SKM-1 (cell line): ENCODE measurements around the gene MIER3.

Source experiments
- DNase-seq: peaks from one replicate; lab custom pipeline; 2025; ENCODE audit not compliant: unreplicated experiment; lab: John Stamatoyannopoulos, UW

The MIER3 gene

GRCh38 chr5:56961746-56962145, 9.8 kb upstream of the MIER3 start:
- DNase-seq, result no peak

GRCh38 chr5:56959326-56959725, 7.4 kb upstream of the MIER3 start:
- DNase-seq, result no peak

- no peak for DNase-seq
Measured at GRCh38 chr5:56958595-56958994, 6.7 kb upstream of the MIER3 start.

- DNase-seq, result no peak
Measured at GRCh38 chr5:56954262-56954661, 2.3 kb upstream of the MIER3 start.

GRCh38 chr5:56951126-56951945, 587 bp downstream of the MIER3 start:
- no peak for DNase-seq

GRCh38 chr5:56950626-56951125, 1.2 kb downstream of the MIER3 start:
- no peak for DNase-seq

DNA sequence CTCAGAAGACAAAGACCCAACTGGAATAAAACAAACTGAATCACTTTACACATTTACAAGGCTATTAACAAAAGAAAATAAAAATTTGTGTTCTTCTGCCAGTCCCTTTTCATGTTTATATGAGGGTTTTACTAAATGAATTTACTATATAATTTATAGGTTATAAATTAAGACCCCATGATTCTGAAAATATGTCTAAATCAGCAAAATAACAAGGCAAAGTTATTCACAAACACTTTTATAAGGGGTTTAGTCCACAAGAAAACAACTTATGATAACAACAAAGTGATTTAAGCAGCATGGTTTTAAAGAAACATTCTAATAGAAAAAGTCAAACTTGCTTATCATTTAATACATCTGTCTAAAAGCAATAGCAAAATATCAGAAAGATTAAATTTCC, 4.9 kb downstream of the MIER3 start:
- DNase-seq, result no peak

- no peak for DNase-seq
Measured at GRCh38 chr5:56941981-56942380, 9.9 kb downstream of the MIER3 start.

GRCh38 chr5:56938858-56939257, 13.1 kb downstream of the MIER3 start:
- no peak for DNase-seq

DNA sequence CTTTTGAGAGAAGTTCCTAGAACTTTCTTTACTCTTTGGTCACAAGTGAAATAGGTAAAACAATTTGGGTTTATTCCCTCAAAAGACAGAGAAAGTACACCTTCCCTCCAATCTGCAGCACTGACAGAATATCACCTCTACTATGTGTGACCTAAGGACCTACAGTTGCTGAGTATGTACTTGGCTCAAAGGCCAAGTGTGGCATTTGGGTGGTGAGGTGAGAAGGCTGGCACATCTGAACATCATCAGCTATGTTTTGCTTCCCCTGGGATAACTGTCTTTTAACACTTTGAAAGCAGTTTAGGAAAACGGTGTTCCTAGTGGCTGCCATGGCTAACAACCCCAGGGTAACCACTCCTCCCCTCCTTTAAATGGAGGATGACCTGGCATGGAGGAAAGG, 17.6 kb downstream of the MIER3 start:
- no peak for DNase-seq

GRCh38 chr5:56922922-56923321, 29.0 kb downstream of the MIER3 start:
- no peak for DNase-seq

GRCh38 chr5:56919942-56920662, 31.8 kb downstream of the MIER3 start:
- no peak for DNase-seq

- DNase-seq, result no peak
Measured at GRCh38 chr5:56918054-56918453, 33.9 kb downstream of the MIER3 start.

DNA sequence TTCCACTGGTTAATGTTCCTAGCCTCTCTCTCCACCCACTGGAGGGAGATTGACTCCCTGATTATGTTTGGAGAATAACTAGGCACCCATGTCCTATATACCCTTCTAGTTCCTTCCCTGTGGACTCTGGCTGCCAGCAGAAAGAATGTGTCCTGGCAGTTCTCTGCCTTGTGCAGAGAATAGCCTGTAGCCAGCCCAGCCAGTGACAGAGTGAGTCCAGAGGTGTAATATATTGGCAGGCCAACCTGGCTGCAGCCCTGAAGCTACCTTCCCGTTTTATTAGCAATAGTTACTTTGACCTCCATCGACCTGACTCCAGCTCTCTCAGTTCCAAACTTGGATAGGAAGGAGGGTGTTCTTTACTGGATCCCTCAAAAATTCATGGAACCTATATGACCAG, 34.4 kb downstream of the MIER3 start:
- DNase-seq, result no peak

GRCh38 chr5:56914678-56915077, 37.2 kb downstream of the MIER3 start:
- DNase-seq, result no peak

DNA sequence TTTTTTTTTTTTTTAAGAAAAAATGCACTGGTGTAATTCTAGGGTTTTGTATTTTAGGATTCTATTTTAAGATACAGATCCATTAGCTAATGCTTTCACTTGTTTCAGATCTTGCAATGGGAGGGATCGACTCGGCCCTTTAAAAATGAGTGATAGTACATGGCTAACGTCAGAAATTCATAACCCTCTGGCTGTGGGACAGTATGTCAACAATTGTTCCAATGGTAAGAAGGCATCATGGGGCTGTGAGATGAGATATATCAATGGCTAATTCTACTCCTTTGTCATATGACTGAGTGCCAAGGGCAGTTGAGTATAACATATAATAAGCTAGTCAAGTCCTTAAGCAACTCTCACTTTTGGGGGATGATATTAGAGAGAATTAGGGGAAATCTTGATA, 38.2 kb downstream of the MIER3 start:
- no peak for DNase-seq

DNA sequence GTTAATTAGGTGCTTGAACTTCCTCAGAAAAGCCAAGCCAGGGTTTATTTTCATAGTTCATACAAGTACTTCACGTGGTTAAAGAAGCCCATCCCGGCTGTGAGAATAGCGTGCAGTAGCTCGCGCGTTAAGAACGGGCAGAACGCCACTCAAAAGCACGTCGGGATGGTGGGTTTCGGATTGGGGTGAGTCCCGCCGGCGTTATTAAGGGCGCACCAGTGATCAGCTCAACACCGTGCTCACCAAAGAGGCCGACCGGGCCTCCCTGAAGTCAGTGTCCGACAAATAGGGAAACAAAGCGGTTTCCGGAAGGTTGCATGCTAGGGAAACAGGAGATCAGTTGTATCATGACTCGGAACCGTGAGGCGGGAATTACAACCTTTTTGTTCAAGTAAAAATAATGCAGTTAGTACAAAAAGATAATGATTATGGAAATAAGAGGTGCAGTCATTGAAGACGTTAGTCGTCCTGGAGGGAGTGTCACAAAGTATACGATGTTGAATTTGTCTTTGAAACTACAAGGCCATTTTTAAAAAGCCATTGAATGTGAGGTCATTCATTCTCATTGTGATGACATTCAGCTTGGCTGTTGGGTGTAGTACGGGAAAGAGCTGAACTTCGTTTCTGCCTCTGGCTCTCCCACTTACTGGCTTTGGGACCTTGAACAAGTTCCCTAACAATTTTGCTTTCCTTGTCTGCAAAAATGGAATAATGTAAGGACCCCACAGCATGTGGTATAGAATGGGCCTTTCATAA, 41.5 kb downstream of the MIER3 start:
- DNase-seq, result peak; percentile 59

DNA sequence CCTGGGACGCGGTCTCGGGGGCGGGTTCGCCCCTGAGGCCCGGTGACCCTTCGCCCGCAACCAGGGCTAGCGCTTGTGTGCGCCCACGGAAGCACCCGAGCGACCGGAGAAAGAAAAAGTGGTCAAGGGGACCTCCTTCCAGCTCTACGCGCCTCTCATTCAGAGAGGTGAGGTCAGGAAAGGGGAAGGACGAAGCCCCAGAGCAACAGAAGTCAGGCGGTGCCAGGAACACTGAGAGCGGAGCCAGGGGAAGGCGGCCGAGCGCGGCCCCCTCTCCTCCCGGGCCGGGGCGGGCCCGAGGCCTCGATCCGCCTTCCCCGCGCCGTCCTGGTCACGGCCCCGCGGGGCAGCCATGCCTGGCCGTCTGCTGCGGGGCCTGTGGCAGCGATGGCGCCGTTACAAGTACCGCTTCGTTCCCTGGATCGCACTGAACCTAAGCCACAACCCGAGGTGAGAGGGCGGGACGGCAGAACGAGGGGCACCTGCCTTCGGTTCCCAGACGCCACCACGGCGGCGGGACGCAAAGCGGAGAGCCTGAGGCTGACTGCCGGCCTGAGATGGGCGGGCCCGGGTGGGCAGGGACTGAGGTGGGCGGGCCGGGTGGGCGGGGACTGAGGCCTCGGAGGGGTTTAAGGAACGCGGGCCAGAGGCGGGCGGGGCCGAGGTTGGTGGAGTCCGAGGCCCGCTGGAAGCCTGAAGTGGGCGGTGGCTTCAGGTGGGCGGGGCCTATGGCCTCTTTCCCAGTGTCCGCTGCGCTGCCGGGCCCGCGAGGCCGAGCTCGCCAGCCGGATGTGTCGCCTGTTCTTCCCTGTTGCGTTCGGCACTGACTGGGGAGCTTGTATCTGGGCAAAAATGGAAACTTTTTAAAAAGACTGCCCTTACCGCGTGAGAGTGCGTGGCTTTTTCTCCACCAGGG, 42.4 kb downstream of the MIER3 start, which contains the start of gene SETD9:
TSS of gene SETD9 (plus strand) at position 303 of the 916 bp plus-strand sequence. CDS start at position 353, 50 bp downstream.
- peak; percentile 88 for DNase-seq

DNA sequence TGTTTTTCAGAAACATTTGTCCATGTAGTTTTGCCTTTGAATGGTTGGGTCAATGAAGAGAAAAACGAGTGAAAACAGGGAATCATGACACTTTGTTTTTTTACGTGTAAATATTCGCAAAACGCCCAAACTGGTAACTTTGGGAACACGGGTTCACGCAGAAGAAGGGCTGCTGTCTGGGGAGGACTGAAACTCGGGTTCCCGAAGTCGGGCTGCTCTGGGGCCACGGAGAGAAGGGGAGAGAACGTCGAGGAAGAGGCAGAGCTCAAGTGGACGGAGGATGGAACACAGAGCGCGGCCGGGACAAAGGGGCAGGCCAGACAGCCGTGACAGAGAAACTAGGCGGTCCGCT, 43.0 kb downstream of the MIER3 start:
- peak; percentile 36 for DNase-seq

- peak; percentile 41 for DNase-seq
Measured at GRCh38 chr5:56900858-56901578, 50.9 kb downstream of the MIER3 start.
